ENCODE data around the gene RBM15. TPM values are rescaled to one million over a fixed set of nuclear protein-coding genes. Genes with fewer than 3 reads are reported as not detected.

Gene RBM15
- total RNA-seq, 1 donor from 2014 or later = 31.9 TPM

GRCh38 chr1:110345480-110345879 lies 6.3 kb downstream of the RBM15 start:
- H3K4me3 Mint-ChIP-seq (ENCODE audit: low read depth) = no peak overlapping the region
- no peak overlapping the region for H3K27ac Mint-ChIP-seq
- no peak for DNase-seq (ENCODE audit: low spot score, unreplicated experiment)
- H3K9me3 Mint-ChIP-seq (ENCODE audit: low read depth) = no peaks in the 10 kb centered on the region
- TF ChIP-seq, protein P1, sequence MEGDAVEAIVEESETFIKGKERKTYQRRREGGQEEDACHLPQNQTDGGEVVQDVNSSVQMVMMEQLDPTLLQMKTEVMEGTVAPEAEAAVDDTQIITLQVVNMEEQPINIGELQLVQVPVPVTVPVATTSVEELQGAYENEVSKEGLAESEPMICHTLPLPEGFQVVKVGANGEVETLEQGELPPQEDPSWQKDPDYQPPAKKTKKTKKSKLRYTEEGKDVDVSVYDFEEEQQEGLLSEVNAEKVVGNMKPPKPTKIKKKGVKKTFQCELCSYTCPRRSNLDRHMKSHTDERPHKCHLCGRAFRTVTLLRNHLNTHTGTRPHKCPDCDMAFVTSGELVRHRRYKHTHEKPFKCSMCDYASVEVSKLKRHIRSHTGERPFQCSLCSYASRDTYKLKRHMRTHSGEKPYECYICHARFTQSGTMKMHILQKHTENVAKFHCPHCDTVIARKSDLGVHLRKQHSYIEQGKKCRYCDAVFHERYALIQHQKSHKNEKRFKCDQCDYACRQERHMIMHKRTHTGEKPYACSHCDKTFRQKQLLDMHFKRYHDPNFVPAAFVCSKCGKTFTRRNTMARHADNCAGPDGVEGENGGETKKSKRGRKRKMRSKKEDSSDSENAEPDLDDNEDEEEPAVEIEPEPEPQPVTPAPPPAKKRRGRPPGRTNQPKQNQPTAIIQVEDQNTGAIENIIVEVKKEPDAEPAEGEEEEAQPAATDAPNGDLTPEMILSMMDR (IDR thresholded peaks at IDR 0.05; ENCODE audit: unreplicated experiment) = no peak
- no peaks in the 10 kb centered on the region for H3K27me3 Mint-ChIP-seq
- H3K36me3 Mint-ChIP-seq (ENCODE audit: insufficient read depth) = peaks cover 28% of the 10 kb centered on the region
- H3K4me1 Mint-ChIP-seq (ENCODE audit: low read depth) = peaks cover 63% of the 10 kb centered on the region

GRCh38 chr1:110346690-110347089 lies 7.5 kb downstream of the RBM15 start:
- H3K27ac Mint-ChIP-seq = peak overlapping the region; percentile 83
- H3K4me1 Mint-ChIP-seq (ENCODE audit: low read depth) = peaks cover 62% of the 10 kb centered on the region
- TF ChIP-seq, protein P1 (IDR thresholded peaks at IDR 0.05; ENCODE audit: unreplicated experiment) = no peak
- no peak for DNase-seq (ENCODE audit: low spot score, unreplicated experiment)
- no peaks in the 10 kb centered on the region for H3K9me3 Mint-ChIP-seq (ENCODE audit: low read depth)
- H3K27me3 Mint-ChIP-seq = no peaks in the 10 kb centered on the region
- no peak overlapping the region for H3K4me3 Mint-ChIP-seq (ENCODE audit: low read depth)
- peaks cover 22% of the 10 kb centered on the region for H3K36me3 Mint-ChIP-seq (ENCODE audit: insufficient read depth)

DNA sequence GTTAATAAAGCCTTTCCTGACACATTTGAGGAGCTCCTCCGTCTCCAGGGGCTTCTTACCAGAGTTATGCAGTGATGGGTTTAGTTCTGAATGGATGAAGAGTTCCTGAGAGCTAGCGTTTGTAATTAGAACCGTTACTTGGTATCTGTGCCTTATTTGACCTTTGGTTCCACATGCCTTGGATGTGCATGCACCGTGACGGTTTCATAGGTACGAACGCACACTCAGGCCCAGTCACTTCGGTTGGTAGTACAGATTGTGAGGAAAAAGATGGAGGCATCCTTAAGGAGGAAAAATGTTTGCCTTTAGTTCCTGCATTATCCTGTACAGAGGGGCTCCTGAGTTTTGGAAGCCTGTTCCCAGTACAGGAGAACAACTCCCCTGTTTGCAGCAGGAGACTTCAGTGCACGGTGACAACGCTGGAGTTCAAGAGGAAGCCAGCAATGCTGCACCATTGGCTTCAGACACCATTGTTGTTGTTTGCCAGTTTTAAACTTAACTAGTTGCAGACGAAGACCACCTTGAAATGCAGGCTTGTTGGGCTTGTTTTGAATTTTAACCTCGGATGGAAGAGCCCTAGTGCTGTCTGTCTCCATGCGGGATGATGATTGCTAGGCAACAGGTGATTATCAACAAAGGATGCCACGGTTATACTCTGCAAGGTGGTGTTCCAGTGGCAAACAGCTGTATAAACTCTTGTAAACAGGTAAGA lies 8.2 kb downstream of the RBM15 start:
- H3K27me3 Mint-ChIP-seq = no peaks in the 10 kb centered on the region
- no peaks in the 10 kb centered on the region for H3K9me3 Mint-ChIP-seq (ENCODE audit: low read depth)
- TF ChIP-seq, protein P1 (IDR thresholded peaks at IDR 0.05; ENCODE audit: unreplicated experiment) = no peak
- H3K4me1 Mint-ChIP-seq (ENCODE audit: low read depth) = peaks cover 58% of the 10 kb centered on the region
- peaks cover 18% of the 10 kb centered on the region for H3K36me3 Mint-ChIP-seq (ENCODE audit: insufficient read depth)
- no peak for DNase-seq (ENCODE audit: low spot score, unreplicated experiment)
- H3K27ac Mint-ChIP-seq = peak overlapping the region; percentile 83
- H3K4me3 Mint-ChIP-seq (ENCODE audit: low read depth) = no peak overlapping the region

GRCh38 chr1:110348050-110348449 lies 8.9 kb downstream of the RBM15 start:
- Mint-ChIP-seq H3K4me1 (ENCODE audit: low read depth) (peaks cover 52% of the 10 kb centered on the region), H3K27ac (no peak overlapping the region), H3K9me3 (ENCODE audit: low read depth) (no peaks in the 10 kb centered on the region), H3K27me3 (no peaks in the 10 kb centered on the region), H3K36me3 (ENCODE audit: insufficient read depth) (peaks cover 15% of the 10 kb centered on the region), H3K4me3 (ENCODE audit: low read depth) (no peak overlapping the region)
- DNase-seq (ENCODE audit: low spot score, unreplicated experiment) = no peak
- TF ChIP-seq, protein P1 (IDR thresholded peaks at IDR 0.05; ENCODE audit: unreplicated experiment) = no peak

GRCh38 chr1:110348771-110349170 lies 9.6 kb downstream of the RBM15 start:
- Mint-ChIP-seq H3K4me3 (ENCODE audit: low read depth) (no peak overlapping the region), H3K36me3 (ENCODE audit: insufficient read depth) (peaks cover 10% of the 10 kb centered on the region), H3K27ac (no peak overlapping the region), H3K9me3 (ENCODE audit: low read depth) (no peaks in the 10 kb centered on the region), H3K4me1 (ENCODE audit: low read depth) (peaks cover 46% of the 10 kb centered on the region), H3K27me3 (no peaks in the 10 kb centered on the region)
- TF ChIP-seq, protein P1 (IDR thresholded peaks at IDR 0.05; ENCODE audit: unreplicated experiment) = no peak
- DNase-seq (ENCODE audit: low spot score, unreplicated experiment) = no peak

Data from progenitor cell of endocrine pancreas (in vitro differentiated cells).